Body of pancreas (tissue), 4 donors: ENCODE results near the gene MIR17HG.

Experiments
- CTCF ChIP-seq, 7 experiments: fragments of 450-650 bp in 4 of 7; fragments of 200-600 bp in 3 of 7; sonication (generic) in 3 of 7; IDR thresholded peaks; one replicate each; pipeline ENCODE4 v1.5.1; 2016 to 2019; ENCODE audit warnings: antibody characterized with exemption in 7 of 7
- POLR2A ChIP-seq, 3 donors: fragments of 450-650 bp; IDR thresholded peaks; one replicate each; pipeline ENCODE4 v1.6.1; 2016; ENCODE audit warnings: antibody characterized with exemption in 3 of 3, mild to moderate bottlenecking in 2 of 3

- TF ChIP-seq CTCF (IDR thresholded peaks at IDR 0.05) (no peak), POLR2A (IDR thresholded peaks at IDR 0.05) (no peak)
Measured at GRCh38 chr13:91305652-91306051, 41.8 kb upstream of the MIR17HG start.
